Small intestine (tissue), 7 donors: ENCODE measurements around the gene RPP25L. TPM values are rescaled to one million over a fixed set of nuclear protein-coding genes. Genes with fewer than 3 reads are reported as not detected.

ENCODE experiments used
- DNase-seq, 2 donors: peaks; one replicate each; pipeline versions ENCODE4 v3.0.0 to v3.0.0-alpha.2; 2013
- FAIRE-seq: peaks from 2 replicates; lab custom pipeline; 2012; peaks lifted over from hg19 to GRCh38; lab: Jason Lieb, UNC
- H3K27ac ChIP-seq, 3 donors: one replicate each; pipeline ENCODE4 v1.5.1; 2013; ENCODE audit warnings: low read length in 2 of 3, mild to moderate bottlenecking in 2 of 3, control low read depth in 1 of 3, inconsistent platforms in 1 of 3, low read depth in 1 of 3, moderate library complexity in 1 of 3
- H3K27me3 ChIP-seq, 3 donors: one replicate each; pipeline ENCODE4 v1.6.1; 2013; ENCODE audit warnings: low read length in 3 of 3, inconsistent platforms in 1 of 3; ENCODE audit not compliant: control insufficient read depth in 3 of 3, insufficient read depth in 3 of 3
- H3K36me3 ChIP-seq, 3 donors: one replicate each; pipeline ENCODE4 v1.6.1; 2013; ENCODE audit warnings: low read length in 3 of 3, inconsistent platforms in 1 of 3, low read depth in 1 of 3, mild to moderate bottlenecking in 1 of 3, moderate library complexity in 1 of 3; ENCODE audit not compliant: control insufficient read depth in 3 of 3, insufficient read depth in 2 of 3
- H3K4me1 ChIP-seq, 3 donors: one replicate each; pipeline ENCODE4 v1.6.1; 2013; ENCODE audit warnings: low read length in 2 of 3, inconsistent platforms in 1 of 3, low read depth in 1 of 3, mild to moderate bottlenecking in 1 of 3, moderate library complexity in 1 of 3; ENCODE audit not compliant: control insufficient read depth in 3 of 3, insufficient read depth in 2 of 3
- H3K4me3 ChIP-seq, 3 donors: one replicate each; pipeline ENCODE4 v1.5.1; 2013; ENCODE audit warnings: low read length in 3 of 3, control low read depth in 1 of 3, inconsistent platforms in 1 of 3, low read depth in 1 of 3, mild to moderate bottlenecking in 1 of 3, moderate library complexity in 1 of 3
- H3K9me3 ChIP-seq, 2 donors: one replicate each; pipeline ENCODE4 v1.6.1; 2013; ENCODE audit warnings: low read depth in 1 of 2, low read length in 1 of 2; ENCODE audit not compliant: control insufficient read depth in 2 of 2, insufficient read depth in 1 of 2
- WGBS, 3 donors: extraction: QIAGEN DNeasy Blood & Tissue Kit; methylation state at CpG; one replicate each; pipeline ENCODE4 v1.1.7; 2013; 5-methylcytosine and 5-hydroxymethylcytosine counted together
- polyA plus RNA-seq, 4 donors: library from polyadenylated mRNA; stranded (reverse) in 3 of 4; unstranded in 1 of 4; fragments of 200-250 nt in 3 of 4; fragments of 120-200 nt in 1 of 4; gene quantifications; one replicate each; pipeline versions ENCODE4 v1.2.1 to v1.2.3, GENCODE V29; 2013
- donor health status: healthy with polysubstance abuse.
- donor health status: control.
- donor health status: control.
- donor health status: Bipolar disorder and iron deficiency.
- donor health status: healthy.

Gene RPP25L
- polyA plus RNA-seq, 4 donors = 41.2 to 93.7 (median 72.4) TPM

DNA sequence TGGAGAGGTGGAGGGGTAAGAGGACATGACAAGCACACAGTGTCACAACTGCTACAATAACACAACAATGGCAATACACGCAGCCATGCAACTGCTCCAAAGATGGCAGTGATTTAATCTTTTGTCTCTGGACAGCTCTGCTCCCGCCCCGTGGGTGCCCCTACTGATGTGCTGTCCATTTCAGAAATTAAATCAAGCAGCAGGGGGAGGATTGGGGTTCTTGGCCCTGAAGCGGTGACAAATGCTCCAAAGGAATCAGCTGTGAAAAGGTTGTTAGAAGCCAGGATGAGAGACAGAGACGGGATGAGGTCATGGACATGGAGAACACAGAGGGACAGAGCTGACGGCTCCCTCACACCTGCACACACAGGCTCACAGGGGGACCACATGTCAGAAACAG is 44.9 kb downstream of the RPP25L start:
- Histone ChIP-seq H3K4me1 (peaks cover 4 to 7% (median 5%) of the 10 kb centered on the region in 3 donors), H3K27ac (no peak overlapping the region), H3K27me3 (peaks cover 0 to 42% (median 0%) of the 10 kb centered on the region in 3 donors), H3K9me3 (peaks cover 0 to 5% of the 10 kb centered on the region in 2 donors), H3K4me3 (no peak overlapping the region), H3K36me3 (peaks cover 0 to 14% (median 0%) of the 10 kb centered on the region in 3 donors)
- 82 to 87% (median 85%) methylated on average over 6 of the region's 6 CpGs for WGBS, 3 donors
- DNase-seq = no peak
- no peak for FAIRE-seq

DNA sequence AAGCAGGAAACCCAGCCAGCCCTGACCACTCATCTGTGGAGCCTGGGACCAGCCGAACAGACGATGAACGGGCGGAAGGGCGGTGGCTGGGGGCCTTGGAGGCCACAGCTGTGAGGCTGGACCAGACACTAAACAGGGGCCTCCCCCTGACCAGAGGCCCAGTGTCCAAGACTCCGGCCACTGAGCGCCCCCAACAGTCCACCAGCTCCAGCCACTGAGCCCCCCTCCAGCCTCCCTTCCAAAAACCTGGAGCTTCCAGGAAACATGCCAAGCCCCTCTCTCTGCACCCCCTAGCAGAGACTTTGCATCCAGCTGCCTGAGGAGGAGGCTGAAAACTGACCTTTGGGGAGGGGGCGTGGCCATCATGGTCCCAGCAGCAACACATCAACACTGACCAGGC is 45.6 kb downstream of the RPP25L start:
- WGBS, 3 donors = 66 to 82% (median 72%) methylated on average over 8 of the region's 8 CpGs
- Histone ChIP-seq H3K9me3 (peaks cover 0 to 7% of the 10 kb centered on the region in 2 donors), H3K36me3 (peaks cover 0 to 14% (median 0%) of the 10 kb centered on the region in 3 donors), H3K27ac (no peak overlapping the region), H3K27me3 (peaks cover 0 to 45% (median 0%) of the 10 kb centered on the region in 3 donors), H3K4me1 (peaks cover 0 to 7% (median 4%) of the 10 kb centered on the region in 3 donors), H3K4me3 (no peak overlapping the region)
- DNase-seq (no peak), FAIRE-seq (no peak)

DNA sequence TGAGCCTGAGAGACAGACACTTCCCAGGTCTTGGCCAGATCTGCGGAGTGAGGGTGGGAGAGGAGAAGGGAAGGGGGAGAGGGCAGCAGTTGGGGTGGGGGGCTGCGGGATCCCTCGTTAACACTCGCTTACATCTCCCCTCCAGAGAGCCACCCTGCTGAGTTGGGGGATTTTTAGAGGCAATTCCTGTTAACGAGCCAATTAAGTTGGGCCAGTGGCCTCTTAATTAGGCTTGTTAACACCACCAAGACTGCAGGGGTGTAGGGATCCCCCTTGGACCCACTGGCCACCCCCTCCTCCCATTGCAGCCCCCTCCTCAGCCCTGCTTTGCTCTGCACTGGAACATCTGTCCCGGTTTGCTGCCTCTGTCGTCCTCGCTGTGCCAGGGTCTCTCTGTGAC is 46.0 kb downstream of the RPP25L start:
- Histone ChIP-seq H3K27me3 (peaks cover 0 to 46% (median 0%) of the 10 kb centered on the region in 3 donors), H3K9me3 (peaks cover 0 to 7% of the 10 kb centered on the region in 2 donors), H3K36me3 (peaks cover 0 to 14% (median 0%) of the 10 kb centered on the region in 3 donors), H3K4me3 (no peak overlapping the region), H3K4me1 (peaks cover 0 to 3% (median 0%) of the 10 kb centered on the region in 3 donors), H3K27ac (no peak overlapping the region)
- FAIRE-seq (no peak), DNase-seq (no peak)
- 68 to 73% (median 72%) methylated on average over 8 of the region's 8 CpGs for WGBS, 3 donors

DNA sequence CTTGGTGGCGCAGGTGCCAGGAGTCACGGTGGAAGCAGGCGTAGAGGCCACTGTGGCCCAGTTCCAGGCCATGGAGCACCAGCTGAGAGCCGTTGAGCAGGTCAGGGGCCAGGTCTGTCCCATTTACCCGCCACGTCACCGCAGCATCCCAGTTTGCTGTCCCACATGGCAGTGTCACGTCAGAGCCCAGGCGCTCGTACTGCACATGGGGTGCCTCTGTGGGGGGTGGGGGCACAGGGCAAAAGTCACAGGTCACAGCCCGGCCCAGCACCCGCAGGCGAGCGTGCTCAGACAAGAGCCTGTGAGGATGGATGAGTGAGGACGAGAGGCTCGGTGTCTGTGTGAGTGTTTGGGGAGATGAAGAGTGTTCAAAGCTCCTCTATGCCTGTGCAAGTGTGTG is 47.3 kb downstream of the RPP25L start:
- peaks cover 0 to 51% (median 0%) of the 10 kb centered on the region in 3 donors for H3K27me3 ChIP-seq
- H3K4me1 ChIP-seq = peaks cover 0 to 13% (median 5%) of the 10 kb centered on the region in 3 donors
- WGBS, 3 donors = 80 to 89% (median 84%) methylated on average over 15 to 16 of the region's 16 CpGs
- no peak overlapping the region for H3K27ac ChIP-seq
- peaks cover 0 to 14% (median 0%) of the 10 kb centered on the region in 3 donors for H3K36me3 ChIP-seq
- FAIRE-seq = no peak
- peaks cover 0 to 7% of the 10 kb centered on the region in 2 donors for H3K9me3 ChIP-seq
- no peak for DNase-seq
- H3K4me3 ChIP-seq = no peak overlapping the region

DNA sequence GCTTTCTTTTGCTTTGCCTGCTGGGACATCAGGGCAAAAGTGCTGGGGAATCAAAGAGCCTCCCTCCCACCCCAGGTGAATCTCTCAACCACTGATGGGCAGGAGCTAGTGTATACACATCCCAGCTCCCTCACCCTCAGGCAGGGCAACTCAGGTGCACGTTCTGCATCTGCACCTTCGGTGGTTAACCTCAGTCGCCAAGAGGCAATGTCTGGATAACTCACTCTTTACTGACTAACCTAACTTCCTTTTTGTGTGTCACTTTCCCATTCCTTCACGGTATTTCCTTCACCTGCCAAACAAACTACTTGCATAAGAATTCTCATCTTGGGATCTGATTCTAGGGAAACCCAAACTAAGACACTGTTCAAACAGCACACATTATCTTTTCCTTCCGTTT is 48.6 kb downstream of the RPP25L start:
- H3K9me3 ChIP-seq = peaks cover 0 to 7% of the 10 kb centered on the region in 2 donors
- WGBS, 3 donors = 48 to 59% (median 50%) methylated on average over 5 of the region's 5 CpGs
- no peak overlapping the region for H3K4me3 ChIP-seq
- H3K27me3 ChIP-seq = peaks cover 0 to 59% (median 0%) of the 10 kb centered on the region in 3 donors
- peaks cover 0 to 14% (median 0%) of the 10 kb centered on the region in 3 donors for H3K36me3 ChIP-seq
- peaks cover 0 to 16% (median 5%) of the 10 kb centered on the region in 3 donors for H3K4me1 ChIP-seq
- no peak for DNase-seq
- no peak for FAIRE-seq
- no peak overlapping the region for H3K27ac ChIP-seq

DNA sequence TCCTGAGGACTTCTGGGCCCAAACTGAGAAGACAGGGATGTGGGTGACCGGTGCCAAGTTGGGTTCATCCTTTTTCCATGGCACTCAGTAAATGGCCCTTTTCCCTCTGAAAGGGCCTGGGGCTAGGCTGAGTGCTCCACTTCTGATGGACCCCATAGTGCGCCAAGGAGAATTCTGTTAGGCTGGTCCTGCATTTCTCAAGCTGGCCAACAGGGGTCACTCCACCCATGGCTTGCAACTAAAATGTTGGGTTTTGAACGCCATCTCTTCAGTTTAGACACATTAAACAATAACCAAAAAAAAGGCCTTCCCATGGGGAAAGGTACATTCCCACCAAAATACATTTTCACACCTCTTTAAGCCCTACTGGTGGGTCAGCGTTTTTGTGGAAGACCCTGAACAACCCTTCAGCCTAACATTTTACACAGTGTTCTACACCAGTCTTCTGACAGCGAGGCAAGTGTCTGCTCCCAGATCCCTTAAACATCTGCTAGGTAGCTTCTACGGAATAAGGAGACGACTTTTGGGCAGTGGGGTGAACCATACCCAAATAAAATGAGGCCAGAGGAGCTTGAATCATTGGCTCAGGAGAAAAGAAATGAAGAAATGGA is 49.7 kb downstream of the RPP25L start:
- FAIRE-seq = no peak
- Histone ChIP-seq H3K9me3 (peaks cover 0 to 7% of the 10 kb centered on the region in 2 donors), H3K36me3 (peaks cover 0 to 17% (median 0%) of the 10 kb centered on the region in 3 donors), H3K27ac (no peak overlapping the region), H3K4me1 (peaks cover 0 to 16% (median 5%) of the 10 kb centered on the region in 3 donors), H3K4me3 (no peak overlapping the region), H3K27me3 (peaks cover 0 to 58% (median 4%) of the 10 kb centered on the region in 3 donors)
- 52 to 76% (median 57%) methylated on average over 7 of the region's 7 CpGs for WGBS, 3 donors
- DNase-seq = peak in 1 of 2 donors; percentile 56

DNA sequence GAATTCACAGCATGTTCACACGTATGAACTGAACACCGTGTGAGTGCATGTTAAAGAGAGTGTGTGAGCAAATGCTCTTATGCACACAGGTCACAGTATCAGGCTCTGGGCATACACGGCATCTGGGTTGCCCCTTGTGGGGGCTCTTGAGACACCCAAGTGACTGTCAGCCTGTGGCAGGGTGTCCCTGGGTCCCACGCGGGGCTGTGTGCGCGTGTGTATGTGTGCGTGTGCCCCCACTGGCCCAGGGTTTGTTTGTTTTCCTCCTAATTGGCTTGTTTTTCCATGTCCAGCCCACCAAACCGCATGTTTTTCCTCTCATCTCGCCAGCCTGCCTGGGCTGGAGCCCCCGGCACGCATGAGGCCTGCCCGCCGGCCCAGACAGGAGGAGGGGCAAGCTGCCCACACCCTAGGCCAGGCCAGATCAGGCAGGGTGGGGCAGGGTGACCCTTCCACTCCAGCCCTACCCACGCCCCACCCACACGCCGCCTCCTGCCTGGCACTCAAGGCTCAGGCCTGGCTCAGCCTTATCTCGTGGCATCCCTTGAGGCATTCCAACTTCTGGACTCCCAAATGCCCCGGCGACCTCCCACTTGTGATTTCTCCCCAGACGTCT is 51.2 kb downstream of the RPP25L start:
- Histone ChIP-seq H3K27me3 (peaks cover 0 to 57% (median 4%) of the 10 kb centered on the region in 3 donors), H3K36me3 (peaks cover 0 to 18% (median 0%) of the 10 kb centered on the region in 3 donors), H3K9me3 (peaks cover 0 to 7% of the 10 kb centered on the region in 2 donors), H3K27ac (peak overlapping the region in 2 of 3 donors; percentile 28 to 92), H3K4me3 (no peak overlapping the region), H3K4me1 (peaks cover 0 to 16% (median 5%) of the 10 kb centered on the region in 3 donors)
- WGBS, 3 donors = 25 to 60% (median 44%) methylated on average over 18 to 21 of the region's 21 CpGs
- FAIRE-seq = no peak
- DNase-seq = peak in 1 of 2 donors; percentile 77
